HG03442 (cell line): ENCODE data around the gene C20orf141.
A peak's percentile ranks its signal among the peaks of the same experiment; 100 is the strongest.
"Not testable (repeated sequence)": the region's sequence is repeated elsewhere in the genome, so short reads cannot be mapped to it uniquely, and the experiment has no call there.

Experiments
- ATAC-seq: cut with Tn5 transposase; IDR thresholded peaks from one replicate; pipeline ENCODE4 v1.9.1; 2021; ENCODE audit warnings: mild to moderate bottlenecking, moderate library complexity; ENCODE audit not compliant: unreplicated experiment

Gene C20orf141

GRCh38 chr20:2820084-2820895, 5.5 kb downstream of the C20orf141 start:
- no peak for ATAC-seq

DNA sequence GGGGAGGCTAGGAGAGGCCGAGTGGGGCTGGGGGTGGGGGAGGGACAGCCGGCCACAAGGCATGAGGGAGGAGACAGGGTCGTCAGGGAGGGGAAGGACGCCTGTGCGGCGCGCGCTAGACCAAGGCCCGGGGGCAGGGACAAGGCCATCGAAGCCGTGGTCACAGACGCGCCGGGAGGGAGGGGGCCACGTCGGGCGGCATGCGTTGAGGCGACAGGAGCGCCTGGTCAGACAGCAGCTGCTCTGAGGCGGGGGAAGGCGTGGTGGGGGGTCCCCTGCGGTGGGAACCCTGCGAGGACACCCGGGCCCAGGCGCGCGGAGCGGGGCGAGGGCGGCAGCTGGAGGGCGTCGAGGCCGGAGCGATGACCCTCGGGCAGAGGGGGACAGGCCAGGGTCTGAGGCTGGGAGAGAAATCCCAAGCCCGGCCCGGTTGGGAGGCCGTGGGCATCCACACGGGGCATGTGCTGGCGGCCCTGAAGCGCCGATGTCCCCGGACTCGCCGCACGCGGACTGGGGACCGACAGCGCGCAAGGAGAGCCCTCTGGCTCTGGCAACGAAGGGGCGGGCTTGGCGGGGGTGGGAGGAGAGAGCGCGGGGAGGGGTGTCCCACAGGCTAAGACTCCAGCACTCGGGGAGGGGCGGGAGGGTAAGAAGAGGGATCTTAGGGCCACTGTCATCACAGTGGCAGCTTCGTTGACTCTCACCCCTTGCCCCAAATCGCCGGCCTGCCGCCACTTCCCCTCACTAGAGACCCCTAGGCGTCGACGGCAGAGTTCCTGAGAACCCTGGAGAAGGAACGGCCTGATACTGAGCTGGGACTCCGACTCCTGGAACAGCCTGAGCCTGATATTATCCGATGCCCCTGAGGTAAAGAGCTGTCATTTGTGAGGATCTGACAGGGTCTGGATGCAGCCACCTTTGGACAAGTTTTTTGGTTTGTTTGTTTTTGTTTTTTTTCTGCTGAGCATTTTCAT, 6.4 kb downstream of the C20orf141 start:
- ATAC-seq = no peak

DNA sequence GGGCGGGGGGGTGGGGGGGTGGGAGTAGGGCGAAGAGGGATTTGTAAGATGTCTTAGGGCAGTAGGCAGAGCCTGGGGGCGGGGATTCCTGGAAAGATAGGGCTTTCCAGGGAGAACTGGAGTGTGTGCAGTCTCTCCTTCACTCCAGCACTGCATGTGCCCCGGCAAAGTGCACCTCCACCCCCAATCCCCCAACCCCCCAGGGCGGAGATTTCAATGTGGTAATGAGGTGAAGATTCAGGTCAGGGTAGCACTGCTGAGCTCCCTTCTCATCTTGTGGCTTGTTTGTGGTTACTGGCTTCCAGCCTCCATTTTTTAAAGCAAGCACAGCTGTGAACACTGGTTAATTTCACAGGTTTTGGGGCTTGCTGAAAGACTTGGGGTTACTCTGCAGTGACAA, 7.3 kb downstream of the C20orf141 start:
- ATAC-seq = no peak

DNA sequence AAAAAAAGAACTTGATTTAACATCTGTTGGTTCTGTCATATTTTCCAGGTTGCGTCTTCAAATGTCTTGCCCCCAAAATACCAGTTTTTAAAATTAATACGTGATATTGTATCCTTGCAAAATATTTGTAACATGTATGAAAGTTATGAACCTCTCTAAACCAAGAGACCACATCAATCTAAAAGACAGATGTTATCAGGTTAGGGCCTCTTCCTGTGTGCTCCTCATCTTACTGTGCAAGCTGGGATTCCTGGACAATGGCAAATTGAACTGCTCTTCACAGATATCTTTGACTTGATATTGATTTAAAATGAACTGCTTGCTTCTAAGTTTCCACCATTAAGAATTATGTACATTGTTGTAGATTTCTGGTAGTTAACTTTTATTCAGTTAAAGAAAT, 11.0 kb downstream of the C20orf141 start:
- no peak for ATAC-seq

- no peak for ATAC-seq
Measured at GRCh38 chr20:2826655-2827054, 11.9 kb downstream of the C20orf141 start.

- ATAC-seq = no peak
Measured at GRCh38 chr20:2829376-2829775, 14.6 kb downstream of the C20orf141 start.

GRCh38 chr20:2831206-2831605, 16.4 kb downstream of the C20orf141 start:
- ATAC-seq = not testable (repeated sequence)

GRCh38 chr20:2833761-2834160, 19.0 kb downstream of the C20orf141 start:
- no peak for ATAC-seq

DNA sequence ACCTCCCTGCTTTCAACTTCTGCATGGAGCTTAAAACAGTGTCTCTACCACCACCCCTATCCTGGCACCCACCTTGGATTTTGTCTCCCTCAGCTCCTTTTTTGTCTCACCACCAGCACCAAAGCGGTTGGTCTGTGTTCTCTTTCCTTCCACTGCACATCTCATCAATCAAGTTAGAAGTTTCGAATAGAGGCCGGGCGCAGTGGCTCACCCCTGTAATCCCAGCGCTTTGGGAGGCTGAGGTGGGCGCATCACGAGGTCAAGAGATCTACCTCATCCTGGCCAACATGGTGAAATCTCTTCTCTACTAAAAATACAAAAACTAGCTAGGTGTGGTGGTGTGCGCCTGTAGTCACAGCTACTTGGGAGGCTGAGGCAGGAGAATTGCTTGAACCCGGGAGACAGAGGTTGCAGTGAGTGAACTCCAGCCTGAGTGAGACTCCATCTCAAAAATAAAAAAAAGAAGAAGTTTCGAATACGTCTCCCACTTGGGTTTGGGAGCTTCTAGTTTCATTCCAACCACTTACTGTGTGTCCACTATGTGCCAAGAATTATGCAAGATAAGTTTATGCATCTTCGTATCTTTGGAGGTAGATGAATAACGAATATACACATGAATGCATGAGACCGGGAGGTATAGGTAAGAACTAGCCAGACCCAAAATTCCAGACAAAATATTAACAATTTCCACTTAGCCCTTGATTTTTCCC, 19.8 kb downstream of the C20orf141 start:
- no peak for ATAC-seq

DNA sequence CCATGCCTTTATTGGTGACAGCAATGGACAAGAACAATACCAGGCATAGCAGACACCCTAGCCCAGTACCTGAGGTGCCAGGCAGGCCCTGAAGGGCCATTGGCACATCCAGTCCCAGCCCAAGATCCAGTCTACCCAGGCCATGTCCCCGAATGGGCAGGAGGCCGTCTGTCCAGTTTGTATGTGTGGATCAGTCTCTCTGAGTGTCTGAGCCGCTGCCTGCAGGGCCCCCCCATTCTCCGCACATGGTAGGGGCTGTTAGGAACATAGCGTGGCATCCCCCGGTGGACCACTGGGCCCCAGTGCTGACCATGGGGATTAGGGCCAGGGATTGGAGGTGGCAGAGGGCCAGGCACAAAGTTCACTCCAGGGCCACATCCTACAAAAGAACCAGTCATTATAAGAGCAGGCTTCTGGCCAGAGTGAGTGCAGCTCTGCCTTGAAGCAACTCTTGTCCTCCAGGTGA, 20.6 kb downstream of the C20orf141 start:
- ATAC-seq = no peak

DNA sequence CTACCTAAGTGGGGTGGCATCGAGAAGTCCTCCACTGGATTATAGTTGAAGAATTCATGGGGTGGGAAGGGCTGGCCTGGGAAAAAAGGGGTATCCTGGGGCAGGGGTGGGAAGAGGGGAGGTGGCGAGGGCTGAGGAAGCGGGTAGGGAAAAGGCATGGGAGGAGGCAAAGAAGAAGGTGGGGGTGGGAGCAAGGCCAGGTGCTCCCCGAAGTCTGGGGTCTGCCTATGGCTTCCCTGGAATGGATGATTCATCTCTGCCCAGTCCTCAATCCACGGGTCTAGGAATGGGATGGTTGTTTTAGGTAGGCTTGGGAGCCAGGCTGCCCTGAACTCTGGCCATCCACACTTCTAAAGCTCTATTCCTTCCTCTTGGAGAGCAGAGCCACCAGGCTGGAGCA, 21.2 kb downstream of the C20orf141 start:
- no peak for ATAC-seq

GRCh38 chr20:2837221-2837960, 22.6 kb downstream of the C20orf141 start:
- no peak for ATAC-seq

GRCh38 chr20:2838170-2838797, 23.5 kb downstream of the C20orf141 start:
- no peak for ATAC-seq

DNA sequence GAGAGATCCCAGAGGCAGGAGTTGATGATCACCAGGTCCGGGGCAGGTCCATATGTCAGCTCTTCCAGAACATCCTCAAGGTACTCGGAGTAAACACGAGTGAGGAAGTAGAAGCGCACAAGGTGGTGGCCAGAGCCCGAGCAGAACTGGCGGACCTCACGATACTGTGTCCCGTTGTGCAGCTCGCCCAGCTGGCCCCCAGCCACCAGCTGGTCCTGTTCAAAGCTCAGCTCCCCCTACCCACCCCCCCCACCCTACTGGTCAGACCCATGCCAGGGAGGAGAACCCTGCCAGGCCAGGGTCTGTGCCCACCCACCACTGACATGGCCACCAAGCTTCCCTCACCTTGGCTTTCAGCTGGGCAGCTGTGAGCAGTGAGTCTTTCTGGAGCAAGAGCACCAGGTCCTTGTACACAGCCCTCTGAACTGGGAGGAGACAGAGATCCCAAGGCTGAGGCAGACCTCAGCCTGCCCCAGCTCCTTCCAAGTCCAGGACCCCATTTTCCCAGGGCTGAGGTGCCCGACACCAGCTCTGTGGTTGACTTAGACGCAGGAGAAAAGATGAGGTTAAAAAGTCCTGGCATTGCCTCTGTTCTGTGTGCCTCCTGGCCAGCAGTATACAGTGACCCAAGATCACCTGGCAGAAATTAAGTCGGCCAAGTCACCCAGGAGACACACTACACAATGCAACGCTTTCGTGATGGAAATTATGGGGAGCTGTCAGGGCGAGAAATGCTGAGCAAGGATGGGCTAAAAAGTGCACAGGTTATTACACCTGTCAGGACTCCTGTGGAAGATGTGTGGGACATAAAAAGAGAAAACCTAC, 24.3 kb downstream of the C20orf141 start:
- ATAC-seq = no peak

DNA sequence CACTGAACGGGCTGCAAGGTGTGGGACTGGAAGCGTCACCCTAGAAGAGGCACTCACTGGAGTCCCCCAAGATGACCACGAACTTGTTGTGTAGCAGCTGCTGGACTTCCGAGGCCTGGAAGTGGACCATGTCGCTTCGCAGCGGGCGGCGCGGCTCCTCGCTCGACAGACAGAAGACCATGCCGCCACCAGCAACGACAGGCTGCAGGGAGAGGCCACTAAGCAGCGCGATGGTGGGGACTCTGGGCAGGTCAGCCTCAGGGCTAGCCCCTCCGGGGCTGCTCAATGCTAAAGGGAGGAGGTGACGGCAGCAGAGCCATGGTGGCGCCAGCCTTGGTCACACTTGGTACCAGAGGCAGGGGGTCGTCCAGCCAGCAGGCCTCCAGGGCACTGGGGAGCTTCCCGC, 24.9 kb downstream of the C20orf141 start:
- no peak for ATAC-seq

GRCh38 chr20:2840138-2840966, 25.6 kb downstream of the C20orf141 start, which contains the start of the genes PCED1A and VPS16:
Gene PCED1A, minus strand, starts transcription at chr20:2840655. Its CDS starts 743 bp downstream, at chr20:2839912.
Gene VPS16, plus strand, starts transcription at chr20:2840745. Its CDS starts 30 bp downstream, at chr20:2840775.
- peak; percentile 95 for ATAC-seq

DNA sequence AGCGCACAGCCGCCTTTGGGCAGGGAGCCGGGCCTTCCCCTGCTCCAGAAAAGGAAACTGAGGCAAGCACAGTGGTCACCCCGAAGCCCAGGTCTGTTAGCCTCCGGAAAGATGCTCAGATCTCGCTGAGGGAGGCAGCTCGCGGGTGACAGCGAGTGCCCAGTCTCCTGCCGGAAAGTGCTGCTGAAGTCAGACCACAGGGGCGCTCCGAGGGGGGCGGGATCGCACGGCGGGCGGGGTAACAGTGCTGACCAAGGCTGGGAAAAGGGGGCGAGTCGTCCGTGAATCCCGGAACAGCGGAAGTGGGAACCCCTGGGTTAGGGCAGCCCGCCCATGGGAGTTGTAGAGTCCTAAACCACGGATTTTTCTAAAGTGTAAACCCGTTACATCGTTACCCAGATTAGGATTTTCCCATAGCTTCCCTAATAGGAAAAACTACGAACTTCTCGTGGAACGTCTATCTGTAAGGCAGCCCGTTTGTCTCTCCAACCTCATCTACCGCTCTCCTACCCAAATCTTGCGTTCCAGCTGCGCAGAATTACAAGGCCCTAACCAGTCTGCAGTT, 26.3 kb downstream of the C20orf141 start:
- peak; percentile 34 for ATAC-seq

DNA sequence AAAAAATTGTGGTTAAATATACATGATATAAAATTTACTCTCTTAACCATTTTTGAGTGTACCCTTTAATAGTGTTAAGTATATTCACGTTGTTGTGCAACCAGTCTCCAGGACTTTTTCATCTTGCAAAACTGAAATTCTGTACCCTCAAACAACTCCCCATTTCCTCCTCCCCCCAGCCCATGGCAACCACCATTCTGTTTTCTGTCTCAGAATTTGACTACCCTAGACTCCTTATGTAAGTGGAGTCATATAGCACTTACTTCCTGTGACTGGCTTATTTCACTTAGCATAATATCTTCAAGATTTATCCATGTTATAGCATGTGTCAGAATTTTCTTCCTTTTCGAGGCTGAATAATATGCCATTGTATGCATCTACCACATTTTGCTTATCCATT, 30.8 kb downstream of the C20orf141 start:
- ATAC-seq = no peak
